Ascending aorta (tissue), 2 donors: ENCODE measurements around the gene RHOA. TPM values are rescaled to one million over a fixed set of nuclear protein-coding genes. Genes with fewer than 3 reads are reported as not detected.

Experiments
- DNase-seq, 2 donors: peaks; one replicate each; pipeline ENCODE4 v3.0.0-alpha.2; 2019; ENCODE audit warnings: low spot score in 2 of 2
- H3K27ac ChIP-seq, 2 donors: fragments of 200-600 bp; sonication (generic); one replicate each; pipeline ENCODE4 v1.5.1; 2016 to 2017; ENCODE audit warnings: mild to moderate bottlenecking in 1 of 2
- H3K27me3 ChIP-seq: fragments of 200-600 bp; sonication (generic); one replicate; pipeline ENCODE4 v1.5.1; 2017
- H3K36me3 ChIP-seq, 2 donors: fragments of 200-600 bp; sonication (generic); one replicate each; pipeline ENCODE4 v1.5.1; 2016
- H3K4me1 ChIP-seq, 2 donors: fragments of 200-600 bp; sonication (generic); one replicate each; pipeline ENCODE4 v1.5.1; 2016 to 2017; ENCODE audit warnings: mild to moderate bottlenecking in 1 of 2
- H3K4me3 ChIP-seq, 2 donors: fragments of 200-600 bp; sonication (generic); one replicate each; pipeline ENCODE4 v1.5.1; 2016 to 2017; ENCODE audit warnings: mild to moderate bottlenecking in 1 of 2
- H3K9me3 ChIP-seq, 2 donors: fragments of 200-600 bp; sonication (generic); one replicate each; pipeline ENCODE4 v1.5.1; 2016
- CTCF ChIP-seq, 3 experiments: fragments of 200-600 bp in 2 of 3; fragments of 450-650 bp in 1 of 3; sonication (generic) in 2 of 3; IDR thresholded peaks; one replicate each; pipeline ENCODE4 v1.5.1; 2016 to 2019; ENCODE audit warnings: antibody characterized with exemption in 3 of 3, mild to moderate bottlenecking in 1 of 3, moderate library complexity in 1 of 3
- intact Hi-C: fragments of 100-400 bp; cut with DNase I; formaldehyde crosslinking; loops from one replicate; pipeline ENCODE4 v1.15.1; 2023
- total RNA-seq: library from RNA; depleted of rRNA; stranded (reverse); fragments of >200 nt; gene quantifications from one replicate; pipeline ENCODE4 v1.1.0, GENCODE V29; 2016

RHOA gene
- total RNA-seq, 1 donor from 2014 or later = 426 TPM

- intact Hi-C loops = no loop called here
- H3K4me1 ChIP-seq = peaks cover 0 to 21% of the 10 kb centered on the region in 2 donors
- TF ChIP-seq CTCF (IDR thresholded peaks at IDR 0.05) = no peak
- no peaks in the 10 kb centered on the region for H3K27me3 ChIP-seq
- no peak overlapping the region for H3K27ac ChIP-seq
- peaks cover 11 to 24% of the 10 kb centered on the region in 2 donors for H3K36me3 ChIP-seq
- no peak for DNase-seq
- H3K4me3 ChIP-seq = no peak overlapping the region
- H3K9me3 ChIP-seq = no peaks in the 10 kb centered on the region
These were observed 13.0 kb upstream of the RHOA start for GRCh38 chr3:49424816-49425215.

GRCh38 chr3:49422379-49423248 lies 10.8 kb upstream of the RHOA start, which contains the start of gene AMT:
TSS of gene AMT (minus strand) at chr3:49422473. CDS start at chr3:49422450, 23 bp downstream.
- Histone ChIP-seq H3K27me3 (no peaks in the 10 kb centered on the region), H3K4me3 (peak within 1 kb of the TSS; percentile 43 to 55), H3K27ac (peak within 1 kb of the TSS; percentile 44 to 49), H3K4me1 (peaks cover 0 to 15% of the 10 kb centered on the region in 2 donors), H3K36me3 (peaks cover 11 to 35% of the 10 kb centered on the region in 2 donors), H3K9me3 (no peaks in the 10 kb centered on the region)
- intact Hi-C loops = no loop called here
- no peak for TF ChIP-seq CTCF (IDR thresholded peaks at IDR 0.05)
- no peak for DNase-seq

- peaks cover 0 to 15% of the 10 kb centered on the region in 2 donors for H3K4me1 ChIP-seq
- H3K36me3 ChIP-seq = peaks cover 11 to 39% of the 10 kb centered on the region in 2 donors
- intact Hi-C loops = no loop called here
- peak overlapping the region; percentile 44 to 49 for H3K27ac ChIP-seq
- no peaks in the 10 kb centered on the region for H3K9me3 ChIP-seq
- no peak for TF ChIP-seq CTCF (IDR thresholded peaks at IDR 0.05)
- no peak for DNase-seq
- no peaks in the 10 kb centered on the region for H3K27me3 ChIP-seq
- H3K4me3 ChIP-seq = peak overlapping the region; percentile 43 to 55
These were observed 10.2 kb upstream of the RHOA start for GRCh38 chr3:49421890-49422378.

- no peak overlapping the region for H3K27ac ChIP-seq
- H3K9me3 ChIP-seq = no peaks in the 10 kb centered on the region
- H3K36me3 ChIP-seq = peaks cover 14 to 35% of the 10 kb centered on the region in 2 donors
- no peak overlapping the region for H3K4me3 ChIP-seq
- intact Hi-C loops = no loop called here
- DNase-seq = no peak
- peaks cover 0 to 29% of the 10 kb centered on the region in 2 donors for H3K4me1 ChIP-seq
- no peak for TF ChIP-seq CTCF (IDR thresholded peaks at IDR 0.05)
- no peaks in the 10 kb centered on the region for H3K27me3 ChIP-seq
These were observed 5.8 kb upstream of the RHOA start for GRCh38 chr3:49417516-49418120.

GRCh38 chr3:49416867-49417266 lies 5.1 kb upstream of the RHOA start:
- no peak for TF ChIP-seq CTCF (IDR thresholded peaks at IDR 0.05)
- Histone ChIP-seq H3K4me1 (peaks cover 0 to 21% of the 10 kb centered on the region in 2 donors), H3K27ac (peak overlapping the region; percentile 19 to 55)

More at GRCh38 chr3:49416867-49417266, 5.1 kb upstream of the RHOA start:
- Histone ChIP-seq H3K27me3 (no peaks in the 10 kb centered on the region), H3K9me3 (no peaks in the 10 kb centered on the region), H3K36me3 (peaks cover 14 to 35% of the 10 kb centered on the region in 2 donors), H3K4me3 (no peak overlapping the region)
- DNase-seq = no peak
- intact Hi-C loops = no loop called here
